Stimulated activated CD4-positive, alpha-beta T cell treated with anti-CD3 and anti-CD28 coated beads, Interleukin-2, amount 100 ng/mL, for 48 hours (primary cell): Measurements from ENCODE around the gene ABCA9.

ENCODE experiments used
- DNase-seq, 2 donors: peaks; one replicate each; pipeline ENCODE4 v3.0.0-alpha.2; 2020

The ABCA9 gene

DNA sequence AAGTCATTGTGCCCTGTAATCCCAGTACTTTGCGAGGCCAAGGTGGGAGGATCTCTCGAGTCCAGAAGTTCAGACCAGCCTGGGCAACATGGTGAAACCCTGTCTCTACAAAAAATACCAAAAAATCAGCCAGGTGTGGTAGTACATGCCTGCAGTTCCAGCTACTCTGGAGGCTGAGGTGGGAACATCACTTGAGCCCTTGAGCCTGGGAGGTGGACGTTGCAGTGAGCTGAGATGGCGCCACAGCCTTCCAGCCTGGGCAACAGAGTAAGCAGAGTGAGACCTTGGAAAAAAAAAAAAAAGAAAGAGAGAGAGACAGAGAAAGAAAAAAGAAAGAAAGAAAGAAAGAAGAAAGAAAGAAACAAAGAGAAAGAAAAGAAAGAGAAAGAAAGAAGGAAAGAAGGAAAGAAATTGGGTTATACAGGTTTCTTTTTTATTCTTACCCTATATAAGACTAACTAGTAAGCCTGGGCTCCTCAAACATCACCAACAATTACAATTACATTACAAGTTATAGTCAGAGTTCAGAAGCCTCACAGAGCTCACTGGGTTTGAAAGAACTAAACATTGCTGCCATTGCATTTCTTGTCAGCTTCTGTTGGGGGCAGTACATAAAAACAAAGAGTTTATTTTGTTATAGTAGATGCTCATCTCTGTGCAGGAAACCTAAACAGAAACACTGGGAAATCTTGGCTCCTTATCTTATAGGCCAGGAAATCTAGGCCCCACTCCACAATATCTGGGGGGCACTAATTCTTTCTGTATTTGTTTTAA is 6.7 kb upstream of the ABCA9 start:
- DNase-seq, result no peak

DNA sequence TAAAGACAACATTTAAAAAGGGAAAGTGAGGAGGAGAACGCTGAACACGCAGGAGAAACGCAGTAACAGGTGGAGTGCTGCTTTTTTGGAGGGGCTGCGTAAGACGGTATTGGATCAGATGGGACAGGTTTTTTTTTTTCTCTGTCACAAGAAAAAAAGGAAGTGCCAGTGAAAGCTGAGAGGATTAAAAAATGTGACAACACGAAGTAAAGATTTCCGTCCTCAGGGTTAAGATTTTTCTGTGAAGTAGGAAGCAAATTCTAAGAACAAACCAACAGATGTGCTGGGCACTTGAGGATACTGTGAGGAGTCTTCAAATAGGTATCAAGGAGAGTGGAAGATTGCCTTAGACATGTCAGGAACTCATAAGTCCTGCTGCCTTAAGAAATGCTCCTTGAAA is 5.8 kb upstream of the ABCA9 start:
- no peak for DNase-seq

DNA sequence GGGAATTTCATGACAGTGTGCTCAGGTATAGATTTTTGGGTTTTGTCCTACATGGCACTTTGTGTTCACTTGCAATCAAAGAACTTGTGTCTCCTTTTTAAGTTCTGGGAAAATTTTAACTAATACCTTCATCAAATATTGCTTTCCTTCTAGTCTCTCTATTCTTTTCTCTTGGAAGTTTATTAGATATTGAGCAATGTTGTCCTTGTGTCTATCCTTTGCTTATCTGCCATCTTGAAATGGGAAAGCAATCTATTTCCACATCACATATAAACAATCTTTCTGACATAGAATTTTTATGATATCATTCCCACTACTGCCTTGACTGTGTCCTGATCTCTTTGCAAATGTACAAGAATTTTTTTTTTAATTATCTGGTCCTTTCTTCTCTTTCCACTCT is 4.4 kb upstream of the ABCA9 start:
- no peak for DNase-seq

DNA sequence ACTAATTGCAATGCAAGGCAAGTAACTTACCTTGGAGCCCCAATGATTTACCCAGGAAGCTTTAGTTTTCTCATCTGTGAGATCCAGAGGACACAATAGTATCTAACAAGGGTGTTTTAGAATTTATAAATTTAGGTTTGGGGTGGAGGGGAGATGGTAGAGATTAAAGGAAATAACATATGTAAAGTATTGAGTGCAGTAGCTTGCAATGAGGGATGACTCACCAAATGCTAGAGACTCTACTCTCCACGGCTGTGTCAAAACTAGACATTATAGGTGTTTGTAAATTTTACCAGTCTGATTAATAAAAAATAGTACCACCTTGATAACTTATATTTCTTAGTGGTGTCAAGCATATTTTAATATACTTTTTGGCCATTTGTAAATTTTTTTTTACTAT is 3.7 kb upstream of the ABCA9 start:
- no peak for DNase-seq

DNA sequence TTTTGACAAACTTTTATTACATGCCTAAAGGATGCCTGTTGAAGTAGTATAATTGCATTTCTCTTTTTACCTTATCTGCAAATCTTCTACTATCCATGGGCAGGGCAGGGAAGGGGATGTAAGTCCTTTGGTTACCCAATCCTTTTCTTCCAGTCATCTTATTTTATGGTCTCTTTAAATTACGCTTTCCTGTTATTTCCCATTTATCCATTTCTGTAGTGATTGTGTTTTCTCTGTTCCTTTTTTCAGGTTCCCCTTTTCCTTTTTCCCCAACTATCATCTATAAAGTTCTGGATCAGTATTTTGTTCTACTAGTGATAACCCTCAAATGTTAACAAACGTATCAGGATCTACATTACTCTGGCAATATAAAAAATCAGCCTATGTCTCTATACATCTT is 3.3 kb upstream of the ABCA9 start:
- no peak for DNase-seq

DNA sequence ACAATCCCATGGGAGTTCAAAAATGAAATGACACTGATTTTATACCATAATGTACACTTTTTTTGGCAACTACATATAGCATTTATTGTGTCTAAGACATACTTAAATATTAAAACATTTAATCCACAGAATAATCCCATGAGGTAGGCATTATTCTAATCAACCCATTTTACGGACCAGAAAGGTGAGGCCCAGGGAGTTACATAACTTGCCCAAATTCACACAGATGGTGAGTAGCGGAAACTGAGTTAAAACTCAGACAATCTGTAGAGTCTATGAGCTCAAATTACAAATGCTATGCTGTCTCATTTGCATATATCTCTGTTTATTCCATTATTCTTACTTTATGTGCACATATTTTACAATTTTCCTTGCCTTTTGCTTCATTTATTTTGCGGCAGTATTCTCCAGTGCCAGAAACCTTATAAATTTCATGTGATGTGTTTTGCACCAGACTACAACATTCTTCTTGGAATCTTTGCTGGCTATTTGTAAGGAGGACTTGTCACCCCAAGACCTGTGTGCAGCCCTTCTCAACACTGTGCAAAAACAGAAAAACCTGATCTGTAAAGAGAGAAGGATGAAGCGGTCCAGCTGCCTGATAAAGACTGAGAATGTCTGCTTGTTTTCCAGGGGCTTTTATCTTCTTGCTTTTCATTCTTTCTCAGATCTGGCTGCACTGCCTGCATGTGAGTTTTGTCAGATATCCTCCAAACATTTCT is 2.3 kb upstream of the ABCA9 start:
- no peak for DNase-seq

DNA sequence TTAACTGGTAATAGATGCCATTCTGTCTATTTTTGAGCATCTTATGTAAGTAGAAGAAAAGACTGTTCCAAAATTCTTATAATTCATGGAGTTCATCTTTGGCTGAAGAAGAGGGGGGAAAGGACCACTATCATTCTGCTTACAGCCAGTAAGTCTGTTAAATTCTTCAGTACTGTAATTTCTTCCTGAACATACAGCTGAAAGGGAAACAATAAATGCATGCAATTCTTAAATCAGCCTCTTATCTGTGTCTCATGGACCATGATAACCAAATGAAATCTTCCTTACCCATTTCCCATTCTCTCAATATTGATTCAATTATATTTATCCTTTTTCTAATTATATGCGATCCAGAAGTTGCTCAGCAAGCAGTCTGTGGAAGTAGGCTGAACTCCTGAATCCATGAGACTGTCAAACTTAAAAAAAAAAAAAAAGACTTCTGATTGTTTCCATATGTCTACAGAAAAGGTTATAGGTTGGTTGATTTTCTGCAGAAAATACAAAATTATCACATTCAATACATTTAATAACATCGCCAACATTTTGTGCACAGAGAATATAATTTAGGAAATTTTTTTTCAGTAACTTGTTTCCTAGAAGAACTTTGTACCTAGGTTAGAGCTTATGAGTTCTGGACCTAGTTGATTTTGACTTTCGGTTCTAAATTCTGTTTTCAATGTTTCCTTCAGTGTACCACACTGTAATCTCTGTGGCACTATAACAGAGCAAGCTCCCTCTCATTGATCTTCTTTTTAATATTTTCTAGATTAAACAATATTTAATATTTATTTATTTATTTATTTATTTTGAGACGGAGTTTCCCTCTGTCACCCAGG is 1.2 kb upstream of the ABCA9 start:
- no peak for DNase-seq

DNA sequence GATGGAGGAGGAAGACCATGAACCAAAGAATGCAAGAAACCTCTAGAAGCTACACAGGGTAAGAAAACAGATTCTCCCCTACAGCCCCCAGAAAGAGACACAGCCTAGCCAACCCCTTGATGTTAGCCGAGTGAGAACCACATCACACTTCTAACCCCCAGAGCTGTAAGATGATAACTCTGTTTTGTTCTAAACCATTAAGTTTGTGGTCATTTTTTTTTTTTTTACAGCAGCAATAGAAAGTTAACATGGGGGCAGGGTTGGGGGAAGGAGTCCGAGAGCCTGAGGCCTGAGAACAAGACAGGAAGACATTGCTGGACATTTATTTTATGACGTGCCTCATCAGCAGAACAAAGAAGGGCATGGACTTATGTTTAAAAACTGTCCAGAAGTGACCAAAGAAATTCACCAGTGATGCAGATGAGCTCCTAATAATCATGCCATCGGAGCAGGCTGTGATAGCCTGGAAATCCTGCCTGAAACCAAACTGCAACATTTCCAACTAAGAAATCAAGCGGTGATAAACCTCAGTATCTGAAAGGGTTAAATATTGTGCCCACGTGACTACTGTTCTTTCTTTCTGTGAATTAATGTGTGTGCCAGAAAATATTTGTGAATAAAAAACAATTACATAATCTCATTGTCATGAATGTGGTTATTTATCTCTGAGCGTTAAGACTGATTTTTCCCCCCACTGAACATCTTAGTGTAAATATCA is 1.1 kb downstream of the ABCA9 start:
- DNase-seq, result no peak

DNA sequence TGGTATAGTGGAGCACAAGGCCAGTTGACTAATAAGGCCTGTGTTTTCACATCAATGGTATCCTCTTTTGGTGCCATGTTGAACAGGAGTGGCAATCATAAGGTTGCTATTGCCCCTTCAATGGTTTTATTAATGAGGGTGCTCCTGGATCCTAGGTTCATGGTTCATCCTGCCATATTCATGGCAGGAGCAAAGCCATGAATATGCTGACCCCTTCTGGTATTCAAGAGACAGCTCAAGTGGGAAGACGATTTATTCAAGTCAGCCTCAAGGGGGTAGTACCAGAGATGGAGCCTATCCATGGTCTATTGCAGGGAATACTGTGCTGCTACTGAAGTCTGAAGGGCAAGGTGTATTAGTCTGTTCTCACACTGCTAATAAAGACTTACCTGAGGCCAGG is 2.6 kb downstream of the ABCA9 start:
- no peak for DNase-seq

DNA sequence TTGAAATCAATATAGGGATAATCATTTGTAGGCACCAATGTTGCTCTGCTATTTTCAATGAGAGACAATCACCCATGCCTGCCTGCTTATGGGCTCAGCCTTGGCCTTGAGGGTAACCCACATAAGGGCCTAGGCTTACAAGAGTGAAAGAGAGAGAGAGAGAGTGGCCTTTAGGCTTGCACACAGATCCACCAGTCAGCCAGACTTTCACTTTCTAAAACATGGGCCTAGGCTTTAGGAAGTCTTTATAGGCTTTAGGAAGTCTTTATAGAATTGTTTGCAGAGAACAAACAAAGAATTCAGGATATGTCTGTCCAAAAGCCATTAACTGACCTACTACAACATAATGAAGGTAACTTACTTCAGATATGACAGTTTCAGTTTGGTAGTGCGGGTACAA is 3.4 kb downstream of the ABCA9 start:
- no peak for DNase-seq

DNA sequence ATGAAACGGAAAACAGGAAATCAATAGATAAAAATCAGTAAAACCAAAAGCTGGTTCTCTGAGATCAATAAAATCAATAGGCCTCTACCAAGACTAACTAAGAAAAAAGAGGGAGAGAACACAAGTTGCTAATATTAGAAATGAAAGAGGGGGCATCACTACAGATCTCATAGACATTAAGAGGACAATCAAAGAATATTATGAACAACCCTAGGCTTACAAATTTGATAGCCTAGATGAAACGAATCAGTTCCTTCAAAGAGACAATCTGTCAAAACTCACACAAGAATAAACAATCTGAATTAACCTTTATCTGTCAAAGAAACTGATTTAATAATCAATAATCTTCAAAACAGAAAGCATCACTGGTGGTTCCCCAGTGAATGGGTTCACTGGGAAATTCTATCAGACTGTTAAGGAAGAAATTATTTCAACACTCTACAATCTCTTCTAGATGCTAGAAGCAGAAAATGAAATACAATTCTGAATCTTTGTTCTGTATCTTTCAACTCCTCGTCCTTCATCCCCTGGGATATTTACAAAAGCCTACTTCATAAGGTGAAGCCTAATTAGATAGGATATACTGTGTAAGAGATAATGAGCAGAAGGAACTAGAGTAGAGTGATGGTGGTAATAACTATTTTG is 4.4 kb downstream of the ABCA9 start:
- no peak for DNase-seq

DNA sequence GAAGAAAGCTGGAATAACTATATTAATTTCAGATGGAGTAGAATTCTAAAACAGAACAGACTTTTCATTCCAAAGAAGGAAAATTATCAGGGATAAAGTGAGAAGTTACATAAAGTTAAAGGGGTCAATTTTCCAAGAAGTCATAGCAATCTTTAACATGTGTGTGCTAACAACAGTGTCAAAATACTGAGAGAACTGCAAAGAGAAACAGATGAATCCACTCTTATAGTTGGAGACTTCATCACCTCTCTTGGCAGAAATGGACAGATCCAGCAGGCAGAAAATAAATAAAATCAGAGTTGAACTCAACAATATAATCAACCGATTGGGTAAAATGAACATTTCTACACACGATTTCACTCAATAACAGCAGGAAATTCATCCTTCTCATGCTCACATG is 5.4 kb downstream of the ABCA9 start:
- no peak for DNase-seq

DNA sequence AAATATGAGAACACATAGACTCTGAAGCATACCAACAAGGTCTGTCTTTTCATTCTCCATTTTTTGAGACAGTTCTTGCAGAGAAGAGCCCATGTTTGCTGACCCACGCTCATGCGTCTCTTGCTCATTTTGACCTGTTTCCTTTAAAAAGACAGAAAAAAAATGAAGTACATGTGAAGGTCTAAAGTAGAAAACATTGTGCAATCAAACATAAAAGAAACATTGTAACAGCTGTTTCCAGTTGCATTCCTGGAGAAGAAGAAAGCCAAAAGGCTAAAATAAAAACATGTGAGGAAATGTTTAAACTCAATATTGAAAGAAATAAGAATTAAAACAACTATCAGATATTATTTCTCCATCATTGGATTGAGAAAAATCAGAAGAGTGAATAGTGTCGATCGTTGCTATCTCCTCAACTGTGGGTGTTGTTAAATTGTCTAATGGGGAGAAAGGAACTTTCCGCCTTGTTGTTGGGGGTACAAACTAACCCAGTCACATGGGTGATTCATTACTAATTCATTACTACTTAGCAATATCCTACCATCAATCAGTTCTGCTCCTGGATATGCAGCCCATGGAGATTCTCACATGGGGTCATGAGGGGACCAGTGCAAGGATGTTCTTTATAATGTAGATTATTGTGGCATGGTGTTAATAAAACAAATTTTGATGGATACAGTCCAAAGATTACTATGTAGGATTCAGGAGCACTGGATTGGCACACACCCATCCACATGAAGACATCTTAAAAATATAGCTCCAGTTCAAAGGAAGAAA is 9.5 kb downstream of the ABCA9 start:
- DNase-seq, result no peak

DNA sequence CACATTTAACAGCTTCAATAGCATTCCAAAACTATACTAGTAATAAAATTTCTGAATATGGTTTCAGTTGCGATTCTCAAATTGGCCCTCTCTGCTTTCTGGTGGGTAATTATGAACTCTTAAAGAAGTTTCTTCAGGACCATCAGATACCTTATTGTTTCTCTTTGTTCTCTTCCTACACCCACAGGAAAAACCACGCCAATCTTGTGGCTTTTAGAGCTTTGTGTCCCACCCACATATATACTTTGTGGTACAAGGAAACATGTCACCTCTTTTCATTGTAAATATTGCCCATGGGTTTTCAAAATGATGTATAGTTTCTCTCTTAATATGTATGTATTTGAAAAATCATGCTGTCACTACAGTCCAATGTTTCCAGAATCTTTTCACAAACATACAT is 12.1 kb downstream of the ABCA9 start:
- DNase-seq, result no peak

DNA sequence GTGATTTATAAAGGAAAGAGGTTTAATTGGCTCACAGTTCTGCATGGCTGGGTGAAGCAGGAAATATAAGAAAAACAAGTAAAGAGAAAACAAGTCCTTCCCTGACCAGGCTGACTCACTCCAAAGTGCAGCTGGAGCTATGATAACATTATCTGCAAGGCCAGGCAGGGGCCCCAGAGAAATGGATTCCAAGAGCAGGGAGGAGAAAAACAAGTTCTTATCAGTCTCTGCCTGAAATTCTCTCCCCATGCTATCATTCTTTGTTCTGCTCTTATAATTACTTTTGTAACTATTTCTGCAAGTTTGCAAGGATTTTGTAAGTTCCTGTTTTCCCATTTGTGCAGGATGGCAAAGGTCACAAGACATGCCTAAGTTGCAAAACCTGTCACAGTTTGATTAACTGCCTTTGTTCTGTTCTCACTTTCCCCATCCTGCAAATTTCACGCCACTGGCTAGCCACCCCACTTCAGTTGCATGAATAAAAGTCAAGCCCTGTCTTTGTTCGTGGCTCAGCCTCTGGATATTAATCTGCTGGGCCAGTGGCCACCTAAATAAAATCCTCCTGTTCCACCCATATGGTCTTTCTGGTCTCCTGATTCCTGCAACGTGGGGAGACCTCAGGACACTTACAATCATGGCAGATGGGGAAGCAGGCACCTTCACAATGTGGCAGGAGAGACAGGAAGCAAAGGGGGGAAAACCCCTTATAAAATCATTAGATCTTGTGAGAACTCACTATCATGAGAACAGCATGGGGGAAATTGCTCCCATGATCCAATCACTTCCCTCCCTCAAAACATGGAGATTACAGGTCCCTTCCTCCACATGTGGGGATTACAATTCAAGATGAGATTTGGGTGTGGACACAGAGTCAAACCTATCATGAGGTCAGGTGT is 13.1 kb downstream of the ABCA9 start:
- DNase-seq, result no peak

DNA sequence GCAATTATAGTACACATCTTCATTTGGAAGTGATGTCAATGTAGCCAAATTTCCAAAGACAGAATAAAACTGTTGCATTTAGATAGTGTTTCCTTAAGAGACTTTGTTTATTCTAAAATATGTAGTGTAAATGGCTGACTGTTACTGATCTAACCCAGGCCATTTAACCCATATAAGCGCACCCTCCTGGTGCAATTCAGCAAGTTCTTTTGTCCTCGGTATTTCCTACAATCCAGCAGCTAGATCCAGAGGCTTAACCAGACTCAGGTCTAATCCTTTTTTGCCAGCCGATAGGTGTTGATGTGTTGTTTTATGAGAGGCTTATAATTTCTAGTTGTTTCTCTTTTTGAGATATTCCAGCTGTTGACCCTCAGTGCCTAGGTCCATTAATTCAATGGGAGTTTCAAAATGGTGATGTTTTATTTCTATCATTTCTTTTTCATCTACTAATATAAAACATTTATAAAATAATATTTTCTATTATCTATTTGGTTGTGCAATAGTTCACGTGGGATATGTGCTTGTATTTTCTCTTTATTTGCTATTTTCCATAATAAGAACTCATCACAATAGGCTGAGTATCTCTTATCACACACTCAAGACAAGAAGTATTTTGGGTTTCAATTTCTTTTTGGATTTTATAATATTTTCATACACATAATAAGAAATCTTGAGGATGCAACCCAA is 14.5 kb downstream of the ABCA9 start:
- DNase-seq, result no peak

DNA sequence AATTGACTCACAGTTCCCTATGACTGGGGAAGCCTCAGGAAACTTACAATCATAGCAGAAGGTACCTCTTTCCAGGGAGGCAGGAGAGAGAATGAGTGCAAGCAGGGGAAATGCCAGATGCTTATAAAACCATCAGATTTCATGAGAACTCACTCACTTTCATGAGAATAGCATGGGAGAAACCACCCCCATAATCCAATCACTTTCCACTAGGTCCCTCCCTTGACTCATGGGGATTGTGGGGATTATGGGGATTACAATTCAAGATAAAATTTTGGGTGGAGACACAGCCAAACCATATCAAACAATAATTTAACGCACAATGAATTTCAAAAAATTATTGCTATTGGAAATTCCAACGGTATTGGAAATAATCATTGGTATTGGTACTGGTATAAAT is 15.1 kb downstream of the ABCA9 start:
- DNase-seq, result no peak

DNA sequence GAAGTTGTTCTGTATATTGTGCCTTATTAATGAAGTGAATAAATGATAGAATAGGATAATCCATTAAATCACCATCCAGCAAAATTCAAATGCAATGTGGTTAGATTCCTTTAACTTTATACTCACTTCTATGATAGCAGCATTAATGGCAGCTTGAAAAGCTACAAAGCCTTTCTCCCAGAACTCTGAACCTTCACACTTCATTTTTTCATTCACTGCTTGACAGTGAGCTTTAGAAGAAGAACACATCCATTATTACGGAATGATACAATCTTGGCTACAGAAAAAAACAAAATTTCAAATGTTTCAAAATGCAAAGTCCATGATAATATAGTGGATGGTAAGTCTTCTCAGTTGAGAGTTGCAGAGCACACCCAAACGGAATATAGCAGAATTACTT is 16.4 kb downstream of the ABCA9 start:
- no peak for DNase-seq

DNA sequence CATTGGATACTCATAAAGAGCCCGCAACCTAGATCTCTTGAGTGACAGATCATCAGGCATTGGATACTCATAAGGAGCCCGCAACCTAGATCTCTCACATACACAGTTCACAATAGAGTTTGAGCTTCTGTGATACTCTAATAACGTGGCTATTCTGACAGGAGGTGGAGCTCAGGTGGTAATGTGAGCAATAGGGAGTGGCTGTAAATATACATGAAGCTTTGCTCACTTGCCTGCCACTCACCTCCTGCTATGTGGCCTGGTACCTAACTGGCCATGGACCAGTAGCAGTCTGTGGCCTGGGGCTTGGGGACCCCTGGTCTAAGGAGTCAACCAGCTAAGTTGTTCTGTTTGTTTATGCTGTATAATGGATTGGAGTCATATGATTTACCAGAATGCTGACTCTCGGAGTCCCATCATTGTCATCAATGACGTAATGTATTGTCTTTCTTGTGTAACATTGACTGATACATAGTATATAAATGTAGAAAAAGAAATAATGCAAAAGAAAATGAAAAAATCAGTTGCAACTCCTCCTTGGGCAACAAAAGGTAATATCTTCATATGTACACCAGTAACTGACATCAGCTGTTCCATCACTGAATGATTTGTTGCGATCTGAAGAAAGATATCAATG is 17.5 kb downstream of the ABCA9 start:
- DNase-seq, result no peak

DNA sequence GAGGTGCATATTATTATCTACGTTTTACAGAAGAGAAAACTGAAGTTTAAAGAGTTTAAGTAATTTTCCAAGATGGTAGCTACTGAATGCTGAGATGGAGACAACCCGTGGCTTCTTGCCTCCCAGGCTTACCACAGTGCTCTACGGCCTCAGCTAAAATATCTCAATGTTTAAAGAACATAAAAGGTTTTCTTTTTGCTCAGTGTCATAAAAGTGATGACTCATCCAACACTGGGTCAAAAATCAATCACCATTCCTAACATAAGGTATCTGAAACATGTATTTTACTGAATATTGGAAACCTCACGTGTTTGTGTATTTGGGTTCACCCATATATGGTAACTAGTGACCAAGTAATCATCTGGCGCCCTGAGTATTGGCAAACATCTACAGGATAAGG is 18.4 kb downstream of the ABCA9 start:
- DNase-seq, result no peak
